KMS-11 (cell line): ENCODE results near the gene EEPD1.

Experiments used
- H2AFZ ChIP-seq: fragments of 200-600 bp; sonication (generic); 2 replicates; pipeline ENCODE4 v1.6.1; 2016; ENCODE audit warnings: antibody characterized with exemption, mixed run types, low read depth
- H3K27ac ChIP-seq: fragments of 200-600 bp; sonication (generic); 2 replicates; pipeline ENCODE4 v1.6.1; 2016; ENCODE audit warnings: mild to moderate bottlenecking, mixed run types
- H3K27me3 ChIP-seq: fragments of 200-600 bp; sonication (generic); 2 replicates; pipeline ENCODE4 v1.6.1; 2017; ENCODE audit warnings: mild to moderate bottlenecking, low read depth, mixed run types, moderate library complexity; ENCODE audit not compliant: insufficient read depth
- H3K36me3 ChIP-seq: fragments of 200-600 bp; sonication (generic); 2 replicates; pipeline ENCODE4 v1.6.1; 2017; ENCODE audit warnings: mild to moderate bottlenecking, mixed run types; ENCODE audit not compliant: insufficient read depth
- H3K4me1 ChIP-seq: fragments of 200-600 bp; sonication (generic); 2 replicates; pipeline ENCODE4 v1.6.1; 2016; ENCODE audit warnings: mild to moderate bottlenecking, low read depth, mixed run types; ENCODE audit not compliant: poor library complexity, severe bottlenecking
- H3K4me2 ChIP-seq: fragments of 200-600 bp; sonication (generic); 2 replicates; pipeline ENCODE4 v1.7.0; 2016; ENCODE audit warnings: mild to moderate bottlenecking, mixed run types
- H3K4me3 ChIP-seq: fragments of 200-600 bp; sonication (generic); IDR thresholded peaks from 2 replicates; pipeline ENCODE4 v1.6.1; 2017; ENCODE audit warnings: low read depth, low read length, mixed read lengths; ENCODE audit not compliant: insufficient read depth
- H3K79me2 ChIP-seq: fragments of 200-600 bp; sonication (generic); 2 replicates; pipeline ENCODE4 v1.6.1; 2016; ENCODE audit warnings: low read depth, mixed run types; ENCODE audit not compliant: insufficient read depth
- H3K9ac ChIP-seq: fragments of 200-600 bp; sonication (generic); 2 replicates; pipeline ENCODE4 v1.6.1; 2016; ENCODE audit warnings: mild to moderate bottlenecking, mixed run types
- H4K20me1 ChIP-seq: fragments of 200-600 bp; sonication (generic); 2 replicates; pipeline ENCODE4 v1.6.1; 2016; ENCODE audit warnings: mild to moderate bottlenecking, mixed run types; ENCODE audit not compliant: insufficient read depth
- TF ChIP-seq, protein P1 (sequence below): fragments of 200-600 bp; sonication (generic); conservative IDR thresholded peaks from 2 replicates; pipeline ENCODE4 v1.6.1; 2017; ENCODE audit warnings: low read depth, mild to moderate bottlenecking, antibody characterized with exemption, low read length, moderate library complexity, mixed read lengths

EEPD1 gene

DNA sequence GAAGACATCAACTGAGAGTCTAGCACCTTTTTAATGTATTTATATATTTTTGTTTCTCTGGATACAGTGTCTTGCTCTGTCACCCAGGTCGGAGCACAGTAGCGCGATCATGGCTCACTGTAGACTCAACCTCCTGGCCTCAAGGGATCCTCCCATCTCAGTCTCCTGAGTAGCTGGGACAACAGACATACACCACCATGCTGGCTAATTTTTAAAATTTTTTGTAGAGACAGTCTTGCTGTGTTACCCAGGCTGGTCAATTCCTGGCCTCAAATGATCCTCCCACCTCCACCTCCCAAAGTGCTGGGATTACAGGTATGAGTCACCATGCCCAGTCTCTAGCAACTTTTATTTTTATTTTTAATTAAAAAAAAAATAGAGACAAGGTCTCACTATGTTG lies 185.2 kb downstream of the EEPD1 start:
- TF ChIP-seq, protein P1, sequence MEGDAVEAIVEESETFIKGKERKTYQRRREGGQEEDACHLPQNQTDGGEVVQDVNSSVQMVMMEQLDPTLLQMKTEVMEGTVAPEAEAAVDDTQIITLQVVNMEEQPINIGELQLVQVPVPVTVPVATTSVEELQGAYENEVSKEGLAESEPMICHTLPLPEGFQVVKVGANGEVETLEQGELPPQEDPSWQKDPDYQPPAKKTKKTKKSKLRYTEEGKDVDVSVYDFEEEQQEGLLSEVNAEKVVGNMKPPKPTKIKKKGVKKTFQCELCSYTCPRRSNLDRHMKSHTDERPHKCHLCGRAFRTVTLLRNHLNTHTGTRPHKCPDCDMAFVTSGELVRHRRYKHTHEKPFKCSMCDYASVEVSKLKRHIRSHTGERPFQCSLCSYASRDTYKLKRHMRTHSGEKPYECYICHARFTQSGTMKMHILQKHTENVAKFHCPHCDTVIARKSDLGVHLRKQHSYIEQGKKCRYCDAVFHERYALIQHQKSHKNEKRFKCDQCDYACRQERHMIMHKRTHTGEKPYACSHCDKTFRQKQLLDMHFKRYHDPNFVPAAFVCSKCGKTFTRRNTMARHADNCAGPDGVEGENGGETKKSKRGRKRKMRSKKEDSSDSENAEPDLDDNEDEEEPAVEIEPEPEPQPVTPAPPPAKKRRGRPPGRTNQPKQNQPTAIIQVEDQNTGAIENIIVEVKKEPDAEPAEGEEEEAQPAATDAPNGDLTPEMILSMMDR = no peak
- no peaks in the 10 kb centered on the region for H3K27me3 ChIP-seq

DNA sequence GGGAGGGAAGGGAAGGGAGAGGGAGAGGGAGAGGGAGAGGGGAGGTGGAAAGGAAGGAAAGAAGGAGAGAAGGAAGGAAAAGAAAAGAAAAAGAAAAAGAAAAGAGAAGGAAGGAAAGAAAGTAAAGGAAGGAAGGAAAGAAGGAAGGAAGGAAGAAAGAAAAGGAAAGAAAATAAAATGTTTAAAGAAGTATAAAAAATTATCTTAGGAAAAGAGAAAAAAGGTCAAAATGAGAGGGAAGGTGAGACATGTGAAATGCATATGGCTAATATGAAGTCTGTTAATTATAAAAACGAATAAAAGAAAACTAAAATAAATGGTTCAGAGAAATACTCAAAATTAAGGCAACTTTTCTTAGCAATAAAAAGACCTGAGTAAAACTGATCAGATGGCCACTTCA lies 190.5 kb downstream of the EEPD1 start:
- no peak overlapping the region for H3K4me3 ChIP-seq
- H3K27ac ChIP-seq = no peak overlapping the region
- no peaks in the 10 kb centered on the region for H3K4me1 ChIP-seq
- no peaks in the 10 kb centered on the region for H3K36me3 ChIP-seq
- H3K79me2 ChIP-seq = no peaks in the 10 kb centered on the region
- H4K20me1 ChIP-seq = no peaks in the 10 kb centered on the region
- H3K4me2 ChIP-seq = no peak overlapping the region
- H2AFZ ChIP-seq = no peak overlapping the region
- TF ChIP-seq, protein P1 = no peak
- H3K9ac ChIP-seq = no peak overlapping the region
- no peaks in the 10 kb centered on the region for H3K27me3 ChIP-seq

More for the DNA sequence above, 185.2 kb downstream of the EEPD1 start:
- Histone ChIP-seq H3K4me1 (no peaks in the 10 kb centered on the region), H3K36me3 (no peaks in the 10 kb centered on the region), H4K20me1 (no peaks in the 10 kb centered on the region), H3K4me2 (no peak overlapping the region), H3K27ac (no peak overlapping the region), H3K79me2 (no peaks in the 10 kb centered on the region), H2AFZ (no peak overlapping the region), H3K4me3 (no peak overlapping the region), H3K9ac (no peak overlapping the region)

DNA sequence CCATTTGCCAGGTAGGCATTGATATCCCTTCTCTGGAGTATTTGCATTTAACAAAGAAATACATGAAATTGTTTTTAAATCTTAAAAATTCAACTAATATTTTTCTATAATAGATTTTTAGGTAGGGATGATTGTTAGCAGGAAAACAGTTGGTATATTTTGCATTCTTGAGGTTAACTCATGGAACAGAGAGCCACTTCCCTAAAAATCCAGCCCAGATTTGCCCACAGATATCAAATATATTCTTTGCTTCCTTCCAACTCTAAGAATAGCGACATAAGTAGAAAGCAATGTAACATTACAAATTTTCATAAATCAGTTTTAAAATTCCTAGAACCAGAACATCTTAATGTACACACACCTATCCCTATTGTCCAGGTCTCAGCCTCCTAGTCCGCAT lies 191.6 kb downstream of the EEPD1 start:
- Histone ChIP-seq H4K20me1 (no peaks in the 10 kb centered on the region), H3K4me1 (no peaks in the 10 kb centered on the region), H3K36me3 (no peaks in the 10 kb centered on the region), H3K4me2 (no peak overlapping the region), H2AFZ (no peak overlapping the region), H3K79me2 (no peaks in the 10 kb centered on the region), H3K27me3 (no peaks in the 10 kb centered on the region), H3K4me3 (no peak overlapping the region), H3K9ac (no peak overlapping the region), H3K27ac (no peak overlapping the region)
- TF ChIP-seq, protein P1 = no peak

DNA sequence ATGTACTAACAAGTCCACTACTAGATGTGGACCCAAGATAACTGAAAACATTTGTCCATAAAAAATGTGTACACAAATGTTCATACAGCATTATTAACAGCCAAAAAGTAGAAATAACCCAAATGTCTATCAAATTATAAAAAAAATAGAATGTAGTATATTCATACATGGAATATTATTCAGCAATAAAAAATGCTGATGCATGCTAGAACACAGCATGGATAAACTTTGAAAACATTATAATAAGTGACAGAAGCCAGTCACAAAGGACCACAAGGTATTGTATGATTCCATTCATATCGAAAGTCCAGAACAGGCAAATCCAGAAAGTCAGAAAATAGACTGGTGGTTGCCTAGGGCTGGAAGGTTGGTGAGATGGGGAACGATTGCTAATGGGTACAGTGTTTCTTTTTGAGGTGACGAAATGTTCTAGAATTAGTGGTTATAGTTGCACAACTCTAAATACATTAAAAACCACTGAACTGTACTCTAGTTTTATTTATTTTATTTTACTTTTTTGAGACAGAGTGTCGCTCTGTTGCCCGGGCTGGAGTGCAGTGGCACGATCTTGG lies 193.3 kb downstream of the EEPD1 start:
- Histone ChIP-seq H3K27me3 (no peaks in the 10 kb centered on the region), H3K79me2 (no peaks in the 10 kb centered on the region), H3K4me1 (no peaks in the 10 kb centered on the region), H3K4me2 (no peak overlapping the region), H2AFZ (no peak overlapping the region), H4K20me1 (no peaks in the 10 kb centered on the region), H3K27ac (no peak overlapping the region), H3K9ac (no peak overlapping the region), H3K36me3 (no peaks in the 10 kb centered on the region), H3K4me3 (no peak overlapping the region)
- TF ChIP-seq, protein P1 = no peak
